GM19324 (cell line): ENCODE measurements around the gene CYP3A7.
"Not testable (repeated sequence)": the region's sequence is repeated elsewhere in the genome, so short reads cannot be mapped to it uniquely, and the experiment has no call there.

ENCODE experiments used
- ATAC-seq: cut with Tn5 transposase; IDR thresholded peaks from one replicate; pipeline ENCODE4 v1.9.1; 2021; ENCODE audit warnings: mild to moderate bottlenecking, moderate library complexity; ENCODE audit not compliant: unreplicated experiment, low FRiP score

Gene CYP3A7

DNA sequence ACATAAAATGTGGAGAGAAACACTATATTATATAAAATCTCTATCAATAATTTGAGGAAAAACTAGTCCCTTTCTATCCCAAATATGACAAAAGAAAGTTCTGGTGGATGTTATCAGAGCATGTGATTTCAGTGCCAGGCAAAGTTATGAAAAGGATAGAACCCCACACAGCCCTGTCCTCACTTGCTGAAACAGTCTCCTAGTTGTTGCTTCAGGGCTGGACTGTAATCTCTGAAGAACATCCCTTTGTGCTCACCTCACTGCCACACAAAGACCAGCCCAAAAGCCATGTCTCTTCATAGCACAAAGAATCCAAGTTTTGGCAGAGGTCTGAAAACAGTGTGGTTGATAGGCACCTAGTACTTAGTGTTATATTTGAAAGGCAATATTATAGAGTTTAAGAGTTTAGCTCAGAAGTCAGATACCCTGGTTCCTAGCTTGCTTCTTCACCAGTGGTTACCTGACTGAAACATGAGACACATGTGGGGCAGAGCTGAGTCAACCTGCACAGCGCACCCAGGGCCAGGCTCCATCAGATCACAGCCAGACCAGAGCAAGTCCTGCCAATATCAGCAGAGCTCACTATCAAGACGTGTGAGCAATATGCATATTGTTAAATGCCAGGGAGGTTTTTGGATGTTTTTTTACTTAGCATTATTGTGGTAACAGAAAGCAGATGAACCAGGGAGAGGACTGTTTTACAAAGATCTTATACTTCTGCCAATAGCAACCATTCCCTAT lies 25.0 kb downstream of the CYP3A7 start:
- no peak for ATAC-seq

DNA sequence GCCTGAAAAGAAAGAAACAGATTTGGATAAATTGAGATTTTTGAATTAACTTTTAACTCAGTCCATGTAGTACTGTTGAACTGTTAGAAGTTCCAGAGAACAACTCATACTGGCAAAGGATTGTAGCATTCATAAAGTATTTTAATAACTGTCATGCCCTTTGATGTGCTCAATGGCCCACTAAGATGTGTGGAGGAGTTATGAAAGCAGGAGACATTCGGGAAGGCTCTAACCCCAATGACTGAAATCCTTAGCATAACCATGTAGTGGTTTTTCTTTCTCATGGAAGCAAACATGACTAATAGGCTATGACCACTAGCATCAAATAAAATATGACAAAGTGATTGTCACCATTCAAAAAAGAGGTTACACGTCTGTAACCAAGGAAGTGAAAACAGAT lies 25.7 kb downstream of the CYP3A7 start:
- ATAC-seq = no peak

DNA sequence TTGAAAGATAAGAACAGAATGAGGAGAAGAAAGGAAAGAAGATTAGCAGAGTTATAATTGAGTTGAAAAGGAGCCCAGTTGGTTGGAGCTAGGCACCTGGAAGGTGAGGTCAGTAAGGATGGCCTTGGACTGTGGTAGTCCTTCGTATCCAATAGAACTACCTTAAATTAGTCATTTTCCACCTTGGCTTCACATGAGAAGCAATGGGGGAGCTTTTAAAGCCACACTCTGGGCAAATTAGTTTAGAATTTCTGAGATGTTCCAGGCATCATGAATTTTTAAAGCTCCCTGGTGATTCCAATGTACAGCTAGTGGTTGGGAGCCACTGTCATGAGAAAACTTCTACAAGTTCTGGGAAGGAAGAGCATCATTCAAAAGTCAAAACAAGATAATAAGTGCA lies 27.9 kb downstream of the CYP3A7 start:
- no peak for ATAC-seq

DNA sequence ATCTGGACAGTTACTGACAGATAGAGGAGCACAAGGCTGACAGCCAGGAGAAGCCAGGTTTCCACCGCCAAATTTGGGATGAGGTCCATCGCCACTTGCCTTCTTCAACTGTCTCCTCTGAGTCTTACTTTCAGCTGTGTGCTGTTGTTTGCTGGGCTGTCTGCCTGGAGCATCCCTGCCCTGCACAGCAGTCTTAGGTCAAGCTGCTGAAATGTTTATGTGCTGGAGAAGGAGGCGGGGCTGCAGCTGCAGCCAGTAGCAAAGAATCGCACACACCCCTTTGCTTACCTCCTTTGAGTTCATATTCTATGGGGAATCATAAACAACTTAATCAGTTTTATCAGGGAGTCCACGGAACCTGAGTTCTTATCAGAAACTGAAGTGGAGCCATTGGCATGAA lies 35.0 kb downstream of the CYP3A7 start:
- no peak for ATAC-seq

DNA sequence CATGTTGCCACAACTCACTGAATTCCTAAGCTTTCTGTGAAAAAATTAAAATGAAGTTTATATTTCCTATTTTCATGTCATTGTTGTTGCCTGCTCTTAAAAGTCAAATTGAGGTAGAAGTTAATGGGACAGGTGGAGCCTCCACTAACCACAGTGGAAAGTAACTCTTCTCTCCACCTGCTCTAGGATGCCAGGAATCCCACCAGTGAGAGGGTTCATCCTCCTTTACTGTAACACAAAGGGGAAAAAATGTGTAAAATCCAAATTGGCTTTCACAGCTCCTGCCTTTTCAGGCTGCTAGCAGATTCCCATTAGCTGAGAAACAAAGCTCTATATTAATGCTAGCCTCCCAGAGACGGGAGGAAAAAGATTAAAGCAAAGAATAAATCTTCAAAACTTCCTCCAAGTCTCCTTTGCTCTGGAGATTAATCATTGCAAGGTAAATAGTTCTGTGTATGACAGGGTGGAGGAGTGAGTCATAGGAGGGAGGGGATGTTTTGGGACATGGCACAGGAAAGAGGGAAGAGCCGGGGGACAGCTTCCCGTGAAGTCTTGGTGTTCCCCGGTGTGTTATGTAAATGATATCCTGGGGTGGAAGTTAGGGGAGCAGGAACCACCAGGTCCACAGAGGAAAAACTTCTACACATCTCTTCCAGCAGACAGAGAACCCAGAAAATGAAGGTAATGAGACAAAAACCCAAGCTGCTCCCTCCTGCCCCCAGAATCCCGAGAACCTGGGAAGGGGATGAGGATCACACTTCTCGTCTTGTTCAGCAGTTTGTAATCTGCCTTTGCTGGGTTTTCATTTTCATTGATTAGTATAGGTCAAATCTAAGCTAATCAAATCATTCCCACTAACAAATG lies 35.9 kb downstream of the CYP3A7 start:
- not testable (repeated sequence) for ATAC-seq

DNA sequence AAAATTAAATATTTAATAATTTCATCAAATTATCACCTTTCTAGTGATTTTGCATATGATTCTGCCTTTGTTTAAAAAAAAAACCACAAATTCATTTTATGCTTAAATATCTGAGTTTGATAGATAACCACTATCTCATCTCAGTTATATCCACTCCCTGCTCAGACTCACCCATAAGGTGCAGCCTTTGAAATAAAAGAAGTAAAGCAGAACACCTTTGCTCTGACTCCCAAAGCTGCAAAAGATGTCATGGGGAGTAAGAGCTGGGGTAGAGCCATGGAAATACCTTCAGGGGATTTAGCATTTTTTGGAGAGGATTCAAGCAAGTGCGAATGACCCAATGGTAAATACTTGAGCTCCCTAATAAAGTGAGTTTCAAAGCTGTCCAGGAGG lies 40.1 kb downstream of the CYP3A7 start:
- ATAC-seq = no peak

DNA sequence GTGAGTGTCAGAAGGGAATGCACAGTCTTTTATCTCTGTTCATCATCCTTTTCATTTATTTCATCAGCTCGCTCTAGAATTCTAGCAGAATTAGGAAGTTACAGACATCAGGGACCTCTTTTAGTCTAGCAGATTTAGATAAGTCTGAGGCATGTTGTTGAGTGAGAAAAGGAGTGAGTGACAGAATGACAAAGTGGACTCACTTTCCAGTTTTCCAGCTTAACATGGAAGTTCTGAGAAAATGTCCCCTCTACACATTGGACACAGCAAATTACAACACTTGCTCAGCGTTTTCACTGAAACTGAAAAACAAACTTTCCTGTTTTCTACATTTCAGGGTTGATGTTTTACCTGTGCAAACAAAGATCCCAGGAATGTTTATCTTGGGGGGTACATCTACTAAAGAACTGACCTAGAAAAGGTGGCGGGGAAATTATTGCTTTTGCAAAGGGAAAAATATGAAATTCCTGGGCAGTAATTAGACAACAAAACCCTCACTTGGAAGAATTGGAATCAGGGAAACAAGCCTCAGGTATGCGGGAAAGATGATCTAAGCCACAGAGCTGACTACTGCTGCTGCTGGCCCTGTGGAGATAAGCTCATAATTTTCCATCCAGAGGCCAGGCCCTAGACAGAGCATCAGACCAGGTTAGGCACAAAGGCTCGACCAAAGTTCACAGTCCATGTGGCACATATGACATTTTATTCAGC lies 40.6 kb downstream of the CYP3A7 start:
- ATAC-seq = no peak

DNA sequence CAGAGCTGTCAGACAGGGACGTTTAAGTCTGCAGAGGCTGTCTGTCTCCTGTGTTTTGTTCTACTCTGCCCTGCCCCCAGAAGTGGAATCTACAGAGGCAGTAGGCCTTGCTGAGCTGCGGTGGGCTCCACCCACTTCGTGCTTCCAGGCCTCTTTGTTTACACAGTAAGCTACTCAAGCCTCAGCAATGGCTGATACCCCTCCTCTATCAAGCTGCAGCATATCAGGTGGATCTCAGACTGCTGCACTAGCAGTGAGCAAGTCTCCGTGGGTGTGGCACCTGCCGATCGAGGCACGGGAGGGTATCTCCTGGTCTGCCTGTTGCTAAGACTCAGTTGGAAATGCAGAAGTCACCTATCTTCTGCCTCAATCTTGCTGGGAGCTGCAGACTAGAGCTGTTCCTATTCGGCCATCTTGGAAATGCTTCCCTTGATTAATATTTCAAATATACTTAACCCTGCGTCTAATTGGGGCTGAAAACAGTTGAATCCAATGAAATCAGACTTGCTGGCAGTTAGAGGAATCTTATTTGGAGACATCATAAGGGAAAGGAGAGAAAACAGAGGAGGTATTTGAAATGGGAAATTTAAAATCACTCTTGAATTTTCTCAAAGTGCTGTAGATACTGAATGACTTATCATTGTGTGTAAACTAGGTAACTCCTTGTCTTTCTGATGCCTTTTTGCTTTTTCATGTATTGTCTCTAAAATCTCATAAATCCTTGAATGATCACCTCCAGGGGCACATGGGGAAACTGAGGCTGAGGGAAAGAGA lies 41.4 kb downstream of the CYP3A7 start:
- ATAC-seq = no peak

DNA sequence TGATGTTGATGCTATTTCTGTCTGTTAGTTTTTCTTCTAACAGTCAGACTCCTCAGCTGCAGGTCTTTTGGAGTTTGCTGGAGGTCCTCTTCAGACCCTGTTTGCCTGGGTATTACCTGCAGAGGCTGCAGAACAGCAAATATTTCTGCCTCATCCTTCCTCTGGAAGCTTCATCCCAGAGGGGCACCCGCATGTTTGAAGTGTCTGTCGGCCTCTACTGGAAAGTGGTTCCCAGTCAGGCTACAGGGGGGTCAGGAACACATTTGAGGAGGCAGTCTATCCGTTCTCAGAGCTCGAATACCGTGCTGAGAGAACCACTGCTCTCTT lies 41.9 kb downstream of the CYP3A7 start:
- no peak for ATAC-seq

DNA sequence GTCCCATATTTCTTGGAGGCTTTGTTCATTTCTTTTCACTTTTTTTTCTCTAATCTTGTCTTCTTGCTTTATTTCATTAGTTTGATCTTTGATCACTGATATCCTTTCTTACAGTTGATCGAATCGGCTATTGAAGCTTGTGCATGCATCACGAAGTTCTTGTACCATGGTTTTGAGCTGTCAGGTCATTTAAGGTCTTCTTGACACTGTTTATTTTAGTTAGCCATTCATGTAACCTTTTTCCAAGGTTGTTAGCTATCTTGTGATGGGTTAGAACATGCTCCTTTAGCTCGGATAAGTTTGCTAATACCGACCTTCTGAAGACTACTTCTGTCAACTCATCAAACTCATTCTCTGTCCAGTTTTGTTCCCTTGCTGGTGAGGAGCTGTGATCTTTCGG lies 42.4 kb downstream of the CYP3A7 start:
- not testable (repeated sequence) for ATAC-seq

DNA sequence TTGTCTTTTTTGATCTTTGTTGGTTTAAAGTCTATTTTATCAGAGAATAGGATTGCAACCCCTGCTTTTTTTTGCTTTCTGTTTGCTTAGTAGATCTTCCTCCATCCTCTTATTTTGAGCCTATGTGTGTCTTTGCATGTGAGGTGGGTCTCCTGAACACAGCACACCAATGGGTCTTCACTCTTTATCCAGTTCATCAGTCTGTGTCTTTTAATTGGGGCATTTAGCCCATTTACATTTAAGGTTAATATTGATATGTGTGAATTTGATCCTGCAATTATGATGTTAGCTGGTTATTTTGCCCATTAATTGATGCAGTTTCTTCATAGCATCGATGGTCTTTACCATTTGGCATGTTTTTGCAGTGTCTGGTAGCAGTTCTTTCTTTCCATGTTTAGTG lies 43.3 kb downstream of the CYP3A7 start:
- not testable (repeated sequence) for ATAC-seq

DNA sequence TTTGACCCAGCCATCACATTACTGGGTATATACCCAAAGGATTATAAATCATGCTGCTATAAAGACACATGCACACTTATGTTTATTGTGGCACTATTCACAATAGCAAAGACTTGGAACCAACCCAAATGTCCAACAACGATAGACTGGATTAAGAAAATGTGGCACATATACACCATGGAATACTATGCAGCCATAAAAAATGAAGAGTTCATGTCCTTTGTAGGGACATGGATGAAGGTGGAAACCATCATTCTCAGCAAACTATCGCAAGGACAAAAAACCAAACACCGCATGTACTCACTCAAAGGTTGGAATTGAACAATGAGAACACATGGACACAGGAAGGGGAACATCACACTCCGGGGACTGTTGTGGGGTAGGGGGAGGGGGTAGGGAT lies 44.1 kb downstream of the CYP3A7 start:
- not testable (repeated sequence) for ATAC-seq

DNA sequence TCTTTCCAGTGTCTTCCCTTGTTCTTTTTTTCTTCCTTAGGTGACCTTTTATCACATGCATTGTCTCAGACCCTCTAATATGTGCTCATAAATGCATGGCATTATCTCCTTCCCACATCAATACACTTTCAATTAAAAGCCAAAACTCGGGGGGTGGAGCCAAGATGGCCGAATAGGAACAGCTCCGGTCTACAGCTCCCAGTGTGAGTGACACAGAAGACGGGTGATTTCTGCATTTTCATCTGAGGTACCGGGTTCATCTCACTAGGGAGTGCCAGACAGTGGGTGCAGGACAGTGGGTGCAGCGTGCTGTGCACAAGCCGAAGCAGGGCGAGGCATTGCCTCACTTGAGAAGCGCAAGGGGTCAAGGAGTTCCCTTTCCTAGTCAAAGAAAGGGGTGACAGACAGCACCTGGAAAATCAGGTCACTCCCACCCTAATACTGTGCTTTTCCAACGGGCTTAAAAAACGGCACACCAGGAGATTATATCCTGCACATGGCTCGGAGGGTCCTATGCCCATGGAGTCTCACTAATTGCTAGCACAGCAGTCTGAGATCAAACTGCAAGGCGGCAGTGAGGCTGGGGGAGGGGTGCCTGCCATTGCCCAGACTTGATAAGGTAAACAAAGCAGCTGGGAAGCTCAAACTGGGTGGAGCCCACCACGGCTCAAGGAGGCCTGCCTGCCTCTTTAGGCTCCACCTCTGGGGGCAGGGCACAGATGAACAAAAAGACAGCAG lies 49.0 kb downstream of the CYP3A7 start:
- not testable (repeated sequence) for ATAC-seq

DNA sequence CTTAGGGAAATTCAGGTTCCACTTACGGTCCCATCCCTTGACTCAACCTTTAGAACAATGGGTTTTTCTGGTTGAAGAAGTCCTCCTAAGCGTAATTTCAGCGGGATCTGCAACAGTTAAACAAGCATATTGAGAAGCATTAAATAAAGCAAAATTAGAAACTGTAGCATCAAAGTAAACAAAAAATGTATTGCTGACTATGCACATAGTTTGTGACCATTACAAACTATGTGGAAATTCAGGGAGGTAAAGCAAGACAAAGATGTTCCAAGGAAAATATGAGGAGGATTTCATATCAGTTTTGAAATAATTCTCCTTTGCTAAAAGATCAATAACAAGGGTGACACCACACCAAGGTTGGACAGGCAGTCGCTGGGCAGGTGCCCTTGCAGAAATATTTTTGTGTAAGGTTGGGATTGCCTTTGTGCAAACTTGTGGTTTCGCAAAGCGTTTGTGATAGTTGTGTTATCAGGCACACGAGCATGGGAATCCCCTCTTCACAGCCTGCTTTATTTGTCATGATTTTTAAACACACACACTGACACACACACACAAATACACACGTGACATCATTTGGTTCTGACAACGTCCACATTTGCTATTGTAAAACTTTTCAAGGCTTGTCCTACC lies 49.8 kb downstream of the CYP3A7 start:
- no peak for ATAC-seq

DNA sequence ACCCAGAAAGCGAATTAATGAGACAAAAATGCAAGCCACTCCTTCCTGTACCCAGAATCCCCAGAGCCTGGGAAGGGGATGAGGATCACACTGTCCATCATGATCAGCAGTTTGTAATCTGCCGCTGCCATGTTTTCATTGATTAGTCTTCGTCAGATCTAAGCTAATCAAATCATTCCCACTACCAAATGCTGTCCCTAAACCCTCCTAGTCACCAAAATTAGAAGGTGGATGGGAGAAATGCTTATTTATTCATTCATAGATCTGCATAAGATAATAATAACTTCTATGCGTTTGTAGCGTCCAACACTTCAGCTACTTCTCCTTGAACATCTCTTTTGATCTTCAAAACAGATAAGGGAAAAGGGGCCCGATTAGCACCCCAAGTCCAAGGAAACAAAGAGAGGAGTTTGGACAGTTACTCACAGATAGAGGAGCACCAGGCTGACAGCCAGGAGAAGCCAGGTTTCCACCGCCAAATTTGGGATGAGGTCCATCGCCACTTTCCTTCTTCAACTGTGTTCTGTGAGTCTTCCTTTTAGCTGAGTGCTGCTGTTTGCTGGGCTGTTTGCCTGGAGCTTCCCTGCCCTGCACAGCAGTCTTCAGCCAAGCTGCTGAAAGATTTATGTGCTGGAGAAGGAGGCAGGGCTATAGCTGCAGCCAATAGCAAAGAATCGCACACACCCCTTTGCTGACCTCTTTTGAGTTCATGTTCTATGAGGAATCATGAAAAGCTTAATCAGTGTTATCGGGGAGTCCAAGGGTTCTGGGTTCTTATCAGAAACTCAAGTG lies 55.4 kb downstream of the CYP3A7 start, which contains the start of gene CYP3A5:
Gene CYP3A5 (minus strand): TSS at position 597 of the 792 bp plus-strand sequence. CDS start 100 bp downstream, at position 497.
- ATAC-seq = no peak

DNA sequence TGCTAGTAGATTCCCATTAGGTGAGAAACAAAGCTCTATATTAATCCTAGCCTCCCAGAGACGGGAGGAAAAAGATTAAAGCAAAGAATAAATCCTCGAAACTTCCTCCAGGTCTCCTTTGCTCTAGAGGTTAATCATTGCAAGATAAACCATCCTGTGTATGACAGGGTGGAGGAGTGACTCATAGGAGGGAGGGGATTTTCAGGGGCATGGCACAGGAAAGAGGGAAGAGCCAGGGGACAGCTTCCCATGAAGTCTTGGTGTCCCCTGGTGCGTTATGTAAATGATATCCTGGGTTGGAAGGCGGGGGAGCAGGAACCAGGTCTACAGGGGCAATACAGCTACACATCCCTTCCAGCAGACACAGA lies 56.0 kb downstream of the CYP3A7 start:
- ATAC-seq = no peak

DNA sequence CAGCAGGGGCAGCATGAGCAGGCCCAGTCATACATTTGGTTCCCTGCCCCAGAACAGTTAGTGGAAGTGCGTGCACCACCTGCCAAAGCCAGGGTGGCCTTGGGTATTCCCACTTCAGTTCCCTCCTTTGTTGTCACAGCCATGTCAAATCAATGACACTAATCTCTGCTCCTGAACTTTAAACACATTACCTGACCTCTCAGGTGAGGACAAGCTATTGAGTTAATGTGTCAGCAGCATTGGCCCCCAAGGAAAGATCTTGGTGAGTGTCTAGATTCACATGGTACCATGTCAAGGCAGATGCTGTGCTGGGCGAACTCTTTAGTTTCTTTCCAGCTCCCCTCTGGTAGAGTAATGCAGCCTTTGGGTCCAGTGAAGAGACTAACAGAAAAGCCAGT lies 57.3 kb downstream of the CYP3A7 start:
- ATAC-seq = no peak

DNA sequence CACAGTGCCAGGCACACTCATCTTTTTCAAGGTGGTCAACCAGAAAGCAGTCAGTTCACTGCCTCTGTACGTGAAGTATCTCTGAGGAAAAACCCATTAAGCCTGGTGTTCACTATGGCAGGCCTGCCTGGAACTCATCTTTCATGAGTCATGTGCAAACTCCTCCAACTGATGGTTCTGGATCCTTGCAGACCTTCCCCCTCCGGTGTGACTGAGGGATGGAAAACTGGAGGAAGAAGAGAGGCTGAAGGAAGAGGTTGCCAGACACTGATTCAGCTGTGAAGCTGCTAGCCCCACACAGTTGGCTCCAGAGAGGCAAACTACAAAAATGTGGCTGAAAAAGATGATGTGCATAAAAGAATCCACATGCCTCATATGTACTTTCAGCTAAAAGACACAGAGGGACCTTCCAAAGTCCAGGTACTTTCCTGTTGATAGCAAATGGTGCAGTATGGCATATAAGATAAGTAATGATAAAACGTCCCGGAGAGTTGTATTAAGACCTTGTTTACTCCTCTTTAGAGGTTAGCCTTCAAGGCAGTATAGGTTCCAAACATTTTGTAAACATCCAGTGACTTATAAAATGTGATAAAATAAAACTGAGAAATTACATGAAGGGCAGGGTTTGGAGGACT lies 57.9 kb downstream of the CYP3A7 start:
- ATAC-seq = no peak
